Inflammatory macrophage treated with lipopolysaccharide for 4 hours (primary cell): ENCODE results near the gene C14orf180.

Experiments used
- DNase-seq: peaks from one replicate; pipeline ENCODE4 v3.0.0-alpha.2; 2020

The C14orf180 gene

GRCh38 chr14:104550340-104550860, 29.2 kb upstream of the C14orf180 start:
- DNase-seq: no peak

GRCh38 chr14:104550861-104551728, 28.5 kb upstream of the C14orf180 start:
- DNase-seq: no peak

GRCh38 chr14:104551851-104552737, 27.5 kb upstream of the C14orf180 start:
- DNase-seq: no peak

GRCh38 chr14:104552738-104553125, 26.8 kb upstream of the C14orf180 start:
- DNase-seq: no peak

- no peak for DNase-seq
These were observed 26.1 kb upstream of the C14orf180 start for GRCh38 chr14:104553166-104554087.

- no peak for DNase-seq
These were observed 25.4 kb upstream of the C14orf180 start for GRCh38 chr14:104554088-104554607.

GRCh38 chr14:104554608-104555429, 24.7 kb upstream of the C14orf180 start:
- DNase-seq: no peak

- no peak for DNase-seq
These were observed 23.9 kb upstream of the C14orf180 start for GRCh38 chr14:104555430-104556255.

- no peak for DNase-seq
These were observed 23.1 kb upstream of the C14orf180 start for GRCh38 chr14:104556256-104557021.

- no peak for DNase-seq
These were observed 22.5 kb upstream of the C14orf180 start for GRCh38 chr14:104557086-104557485.

- no peak for DNase-seq
These were observed 21.8 kb upstream of the C14orf180 start for GRCh38 chr14:104557766-104558165.

- DNase-seq: no peak
These were observed 21.1 kb upstream of the C14orf180 start for GRCh38 chr14:104558231-104559027.

- no peak for DNase-seq
These were observed 20.3 kb upstream of the C14orf180 start for GRCh38 chr14:104559028-104559803.

GRCh38 chr14:104559804-104560585, 19.6 kb upstream of the C14orf180 start:
- DNase-seq: no peak

GRCh38 chr14:104560586-104560945, 19.0 kb upstream of the C14orf180 start:
- DNase-seq: no peak

GRCh38 chr14:104561124-104561557, 18.4 kb upstream of the C14orf180 start:
- DNase-seq: no peak
